GM18526 (cell line): ENCODE measurements around the gene SLC22A4.

Source experiments
- POLR2A ChIP-seq: IDR thresholded peaks from 3 replicates; pipeline ENCODE4 v1.6.1; 2011; ENCODE audit not compliant: insufficient read length; ENCODE audit errors: extremely low read depth

The SLC22A4 gene

DNA sequence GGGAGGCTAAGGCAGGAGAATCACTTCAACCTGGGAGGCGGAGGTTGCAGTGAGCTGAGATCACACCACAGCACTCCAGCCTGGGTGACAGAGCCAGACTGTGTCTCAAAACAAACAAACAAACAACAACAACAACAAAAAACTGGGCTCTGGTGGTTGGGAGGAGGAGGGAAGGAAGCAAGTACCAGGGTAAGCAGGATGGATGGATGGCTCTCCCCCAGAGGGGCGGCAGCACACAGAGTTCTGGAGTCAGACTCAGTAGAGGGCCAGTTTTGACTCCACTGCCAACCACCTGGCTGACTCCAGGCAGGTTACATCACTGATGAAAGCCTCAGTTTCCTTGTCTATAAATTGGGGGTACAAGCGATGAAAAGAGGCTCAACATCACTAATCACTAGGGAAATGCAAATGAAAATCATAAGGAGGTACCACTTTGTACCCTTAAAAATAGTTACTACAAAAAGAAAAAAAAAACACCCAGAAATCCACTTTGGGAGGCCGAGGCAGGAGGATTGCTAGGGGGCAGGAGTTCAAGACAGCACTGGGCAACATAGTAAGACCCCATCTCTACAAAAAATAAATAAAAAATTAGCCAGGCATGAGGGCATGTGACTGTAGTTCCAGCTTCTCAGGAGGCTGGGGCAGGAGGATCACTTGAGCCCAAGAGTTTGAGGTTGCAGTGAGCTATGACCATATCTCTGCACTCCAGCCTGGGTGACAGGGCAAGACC is 3.2 kb downstream of the SLC22A4 start:
- TF ChIP-seq POLR2A, result no peak

DNA sequence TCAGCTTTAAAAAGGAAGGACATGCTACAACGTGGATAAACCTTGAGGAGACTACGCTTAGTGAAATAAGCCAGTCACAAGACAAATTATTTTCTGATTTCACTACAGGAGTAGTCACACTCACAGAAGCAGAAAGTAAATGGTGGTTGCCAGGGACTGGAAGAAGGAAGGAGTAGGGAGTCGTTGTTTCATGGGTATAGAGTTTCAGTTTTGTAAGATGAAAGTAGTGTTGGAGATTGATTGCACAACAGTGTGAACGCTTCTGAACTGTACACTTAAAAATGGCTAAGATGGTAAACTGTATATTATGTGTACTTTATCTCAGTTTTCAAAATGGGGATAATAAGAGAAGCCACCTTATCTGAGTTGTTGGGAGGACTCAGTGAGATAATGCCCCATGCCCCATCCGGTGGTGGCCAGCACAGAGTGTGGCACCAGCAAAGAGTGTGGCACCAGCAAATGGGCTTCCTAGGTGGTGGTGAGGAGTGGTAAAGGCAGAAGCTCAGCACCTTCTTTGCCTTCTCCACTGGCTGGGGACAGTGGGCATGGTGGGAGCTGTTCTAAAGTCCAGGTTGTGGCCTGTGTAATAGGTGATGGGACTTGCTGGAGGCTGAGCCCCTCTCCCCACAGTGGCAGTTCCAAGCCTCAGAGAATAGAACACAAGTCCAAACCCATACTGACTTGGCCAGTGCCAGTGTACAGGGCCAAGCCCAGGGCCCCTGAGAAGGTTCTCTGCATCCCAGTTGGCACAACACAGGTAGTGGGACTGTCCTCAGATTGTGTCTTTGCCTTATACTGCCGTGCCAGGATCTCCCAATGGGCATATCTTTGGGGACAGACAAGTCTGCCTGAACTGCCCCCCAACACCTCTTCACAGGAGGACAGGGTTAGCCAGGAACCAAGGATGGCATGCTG is 4.4 kb downstream of the SLC22A4 start:
- TF ChIP-seq POLR2A, result no peak

DNA sequence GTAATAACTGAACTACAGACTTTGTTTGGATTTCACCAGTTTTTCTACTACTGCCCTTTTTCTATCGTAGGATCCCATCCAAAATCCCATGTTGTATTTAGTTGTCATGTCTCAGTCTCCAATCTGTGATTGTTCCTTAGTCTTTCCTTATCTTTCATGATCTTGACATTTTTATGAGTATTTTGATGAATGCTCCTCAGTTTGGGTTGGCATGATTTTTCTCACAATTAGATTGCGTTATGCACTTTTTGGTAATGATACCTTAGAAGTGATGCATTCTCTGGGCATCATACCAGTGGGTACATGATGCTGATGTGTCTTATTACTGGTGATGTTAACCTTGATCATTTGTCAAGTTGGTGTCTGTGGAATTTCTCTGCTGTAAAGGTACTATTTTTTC is 5.7 kb downstream of the SLC22A4 start:
- no peak for TF ChIP-seq POLR2A

DNA sequence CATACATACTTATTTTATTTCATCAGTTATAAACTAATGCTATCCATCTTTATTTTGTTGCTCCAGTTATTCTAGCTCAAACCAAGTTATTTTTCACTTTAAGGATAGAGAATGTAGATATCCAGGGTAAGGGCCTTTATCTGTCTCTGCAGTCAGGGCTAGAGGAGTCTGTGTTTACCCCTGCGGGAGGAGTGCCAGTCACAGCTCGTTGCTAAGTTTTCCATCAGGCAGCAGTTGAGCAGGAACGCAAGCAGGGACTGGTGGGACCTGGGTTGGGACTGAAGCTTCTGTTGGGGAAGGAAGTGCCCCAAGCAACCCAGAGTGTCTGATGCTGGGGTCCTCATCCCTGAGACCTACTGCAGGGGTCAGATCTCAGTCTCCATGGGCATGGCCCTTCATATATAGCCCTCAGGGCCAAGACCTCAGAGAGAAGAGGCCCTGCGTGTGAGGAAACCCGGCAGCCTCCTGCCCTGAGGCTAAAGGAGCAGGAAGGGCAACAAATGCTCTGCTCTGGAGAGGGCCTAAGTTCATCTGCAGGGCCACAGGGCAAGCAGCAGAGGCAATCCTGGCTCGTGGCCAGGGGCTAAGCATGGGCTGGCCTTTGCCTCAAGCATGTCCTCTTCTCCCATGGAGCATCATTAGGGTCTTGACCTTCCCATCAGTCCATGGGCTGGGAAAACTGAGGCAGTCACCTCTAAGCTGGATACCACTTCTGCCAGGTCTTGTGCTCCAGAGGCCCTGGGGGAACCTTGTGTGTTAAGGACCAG is 6.6 kb downstream of the SLC22A4 start:
- no peak for TF ChIP-seq POLR2A

DNA sequence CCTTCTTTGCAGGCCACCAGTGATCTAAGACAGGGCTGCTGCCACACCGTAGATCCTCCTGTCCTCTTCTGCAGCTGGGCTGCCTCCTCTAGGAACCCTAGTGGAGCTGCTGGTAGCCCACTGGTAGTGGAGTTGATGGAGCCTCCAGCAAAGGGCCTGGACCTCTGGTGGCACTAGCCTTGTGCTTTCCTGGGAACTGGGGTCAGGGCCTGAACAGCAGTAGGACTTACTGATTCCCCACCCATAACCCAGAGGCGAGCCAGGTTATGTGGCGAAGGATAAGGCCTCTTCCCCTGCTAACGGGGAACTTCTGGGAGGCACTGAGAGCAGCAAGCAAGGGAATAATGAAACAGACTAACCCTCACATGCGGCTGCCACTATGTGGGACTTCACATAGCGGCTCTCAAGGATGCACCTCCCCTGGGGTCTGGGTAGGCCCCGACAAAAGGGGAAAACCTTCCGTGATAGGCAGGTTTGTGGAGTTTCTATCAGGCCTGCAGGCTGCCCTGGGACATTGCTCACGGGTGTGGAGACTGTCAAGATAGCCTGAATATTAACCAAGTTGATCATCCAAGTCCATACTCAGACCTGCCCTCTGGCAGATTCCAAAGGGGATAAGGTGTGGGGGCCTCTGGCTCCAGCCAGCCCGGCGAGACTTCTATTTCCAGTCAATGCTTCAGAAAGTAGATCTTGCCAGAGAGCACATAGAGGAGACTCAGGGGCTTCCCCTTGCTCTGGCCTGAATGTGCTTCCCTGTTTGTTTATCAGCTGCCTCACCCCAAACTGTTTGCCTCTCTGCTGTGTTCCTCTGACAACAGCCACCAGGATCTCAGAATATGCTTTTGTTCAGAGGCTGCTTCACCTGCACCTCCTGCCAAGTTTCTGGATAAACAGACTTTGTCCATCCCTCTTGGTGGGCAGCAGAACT is 7.4 kb downstream of the SLC22A4 start:
- TF ChIP-seq POLR2A, result no peak

DNA sequence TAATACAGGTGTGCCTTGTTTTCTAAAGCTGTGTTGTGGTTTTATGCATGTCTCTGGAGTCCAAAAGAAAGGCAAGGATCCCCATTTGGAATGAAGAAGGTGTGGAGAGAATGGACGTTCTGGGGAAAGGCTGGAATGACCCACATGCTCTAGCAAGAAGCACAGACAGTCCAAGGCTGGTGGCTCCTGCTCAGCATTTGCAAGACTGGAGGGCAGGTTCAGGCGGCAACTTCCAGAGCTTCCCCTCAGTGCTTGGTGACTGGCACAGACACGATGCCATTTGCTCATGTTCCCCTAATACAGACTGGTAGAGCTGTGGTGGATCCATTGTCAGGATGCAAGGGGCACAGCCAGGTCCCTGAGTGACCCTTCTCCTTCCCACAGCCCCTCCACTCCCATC is 8.2 kb downstream of the SLC22A4 start:
- TF ChIP-seq POLR2A, result no peak

DNA sequence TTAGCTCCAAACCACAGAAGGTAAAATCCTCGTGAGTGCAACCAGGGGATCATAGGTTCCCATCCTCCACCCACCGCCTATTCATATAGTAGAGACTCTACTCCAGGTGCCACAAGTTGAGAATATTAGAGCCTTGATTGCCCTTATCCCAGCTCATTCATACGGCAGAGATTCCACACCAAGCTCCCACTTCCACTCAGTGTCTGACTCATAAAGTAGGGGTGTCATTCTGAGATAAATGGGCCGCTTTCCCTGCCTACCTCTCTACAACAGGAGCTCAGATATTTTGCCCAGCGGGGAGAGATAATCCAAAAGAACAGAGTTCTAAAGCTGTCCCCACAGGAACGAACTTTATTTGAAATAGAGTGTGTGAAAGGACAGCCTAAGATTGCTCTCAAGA is 9.4 kb downstream of the SLC22A4 start:
- no peak for TF ChIP-seq POLR2A

DNA sequence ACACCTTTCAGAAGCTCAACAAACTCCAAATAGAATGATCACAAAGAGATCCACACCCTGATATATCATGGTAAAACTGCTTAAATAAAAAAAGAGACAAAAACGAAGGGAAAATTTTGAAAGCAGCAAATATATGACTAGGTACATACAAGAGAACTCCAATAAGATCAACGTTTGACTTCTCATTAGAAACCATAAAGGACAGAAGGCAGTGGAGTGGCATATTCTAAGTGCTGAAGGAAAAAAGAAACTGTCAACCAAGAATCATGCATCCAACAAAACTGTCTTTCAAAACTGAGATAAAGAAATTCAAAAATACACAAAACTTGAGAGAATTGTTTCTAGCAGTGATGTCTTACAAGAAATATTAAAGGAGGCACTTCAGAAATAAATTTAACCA is 11.2 kb downstream of the SLC22A4 start:
- no peak for TF ChIP-seq POLR2A

DNA sequence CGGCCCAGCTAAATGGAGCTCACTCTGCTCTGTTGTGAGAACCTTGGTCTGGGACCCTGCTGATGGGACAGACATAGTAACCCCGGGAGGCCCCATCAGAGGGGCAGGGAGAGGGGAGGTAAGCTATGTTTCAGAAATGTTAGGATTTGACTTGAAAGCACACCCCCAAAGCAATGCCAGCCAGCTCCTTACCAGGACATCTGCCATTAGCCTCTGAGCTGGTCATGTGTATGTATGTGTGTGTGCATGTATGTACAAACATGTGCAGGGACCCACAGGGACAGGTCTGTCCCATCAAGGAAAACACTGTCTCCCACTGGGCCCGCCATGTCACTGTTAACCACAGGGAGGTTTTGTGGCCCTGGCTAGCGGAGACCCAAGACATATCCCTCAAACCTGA is 14.5 kb downstream of the SLC22A4 start:
- no peak for TF ChIP-seq POLR2A

DNA sequence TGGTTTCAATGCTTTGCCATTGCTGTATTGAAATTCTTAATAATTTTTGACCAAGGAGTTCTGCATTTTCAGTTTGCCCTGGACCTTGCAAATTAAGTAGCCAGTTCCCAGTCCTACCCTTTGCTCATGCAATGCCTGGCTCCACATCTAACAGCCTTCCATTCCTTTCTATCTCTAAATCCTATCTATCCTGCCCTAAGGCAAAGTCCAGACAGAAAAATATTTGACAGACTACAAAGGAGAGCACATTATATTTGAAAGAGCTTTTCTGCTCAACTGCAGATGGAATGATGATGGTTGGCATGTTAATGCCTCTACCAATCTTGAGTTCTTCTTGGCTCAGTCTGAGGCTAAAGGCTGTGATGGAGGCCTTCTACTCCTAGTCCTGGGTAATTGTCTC is 15.5 kb downstream of the SLC22A4 start:
- no peak for TF ChIP-seq POLR2A

DNA sequence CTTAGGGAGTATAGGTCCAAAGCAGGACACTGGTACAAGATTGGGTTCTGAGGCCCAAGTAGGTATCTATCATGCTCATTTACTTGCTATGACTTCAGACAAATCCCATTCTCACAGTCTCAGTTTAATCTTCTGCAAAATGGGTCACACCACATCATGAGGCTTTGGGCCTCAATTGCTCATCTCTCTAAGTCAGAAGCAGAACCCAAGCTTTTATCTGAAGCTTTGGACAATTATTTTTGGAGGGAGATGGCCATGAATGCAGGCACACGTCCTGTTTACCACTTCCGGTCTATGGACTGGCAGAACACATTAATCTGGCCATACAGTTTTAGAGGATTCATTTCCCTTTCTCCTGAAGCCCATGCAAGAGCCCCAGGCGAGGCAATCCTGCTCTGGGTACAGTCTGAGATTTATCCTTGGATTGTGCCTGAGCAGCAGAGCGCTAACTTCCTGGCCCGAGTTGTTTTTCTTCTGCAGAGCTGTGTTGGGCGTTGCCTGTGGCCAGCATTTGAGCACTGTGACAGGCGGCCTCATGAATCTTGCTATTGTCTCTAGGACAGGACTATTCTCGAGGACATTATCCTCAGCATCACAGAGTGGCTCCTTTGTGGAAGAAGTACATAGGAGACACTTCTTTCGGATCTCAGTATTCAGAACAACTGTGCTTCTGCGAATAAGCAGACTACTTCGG is 16.1 kb downstream of the SLC22A4 start:
- no peak for TF ChIP-seq POLR2A

DNA sequence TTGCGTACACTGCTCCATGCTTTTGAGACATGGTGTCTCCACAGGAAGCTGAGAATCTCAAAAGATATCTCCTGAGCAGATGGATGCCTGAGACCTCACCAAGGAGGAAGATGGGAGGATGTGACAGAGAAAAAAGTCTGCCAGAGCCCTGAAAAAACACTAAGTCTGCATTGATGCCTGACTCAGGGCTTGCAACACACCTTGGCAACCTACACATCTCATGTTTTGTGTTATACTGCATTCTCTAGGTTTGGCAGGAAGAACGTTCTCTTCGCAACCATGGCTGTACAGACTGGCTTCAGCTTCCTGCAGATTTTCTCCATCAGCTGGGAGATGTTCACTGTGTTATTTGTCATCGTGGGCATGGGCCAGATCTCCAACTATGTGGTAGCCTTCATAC is 19.2 kb downstream of the SLC22A4 start:
- no peak for TF ChIP-seq POLR2A

DNA sequence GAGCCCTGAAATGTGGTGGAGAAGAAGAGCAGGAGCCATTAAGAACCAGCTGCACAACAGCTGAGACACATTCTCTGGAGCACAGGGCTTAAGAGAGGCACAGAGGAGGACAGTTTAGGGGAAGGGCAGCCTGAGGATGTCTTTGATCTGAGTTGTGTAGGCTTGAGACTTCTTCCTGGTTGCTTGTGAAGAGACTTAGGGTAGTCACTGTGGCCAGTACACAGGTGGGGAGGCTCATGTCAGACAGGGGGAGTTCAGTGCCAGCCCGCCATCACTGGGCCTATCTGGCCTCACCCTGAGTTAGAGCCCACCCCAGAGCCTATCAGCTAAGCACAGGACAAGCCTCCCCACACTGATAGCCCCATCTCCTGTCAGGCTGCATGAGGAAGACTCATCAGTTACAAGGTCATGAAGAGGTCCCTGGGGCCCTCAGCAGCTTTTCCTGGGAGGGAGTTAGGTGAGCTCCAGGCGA is 19.8 kb downstream of the SLC22A4 start:
- TF ChIP-seq POLR2A, result no peak

DNA sequence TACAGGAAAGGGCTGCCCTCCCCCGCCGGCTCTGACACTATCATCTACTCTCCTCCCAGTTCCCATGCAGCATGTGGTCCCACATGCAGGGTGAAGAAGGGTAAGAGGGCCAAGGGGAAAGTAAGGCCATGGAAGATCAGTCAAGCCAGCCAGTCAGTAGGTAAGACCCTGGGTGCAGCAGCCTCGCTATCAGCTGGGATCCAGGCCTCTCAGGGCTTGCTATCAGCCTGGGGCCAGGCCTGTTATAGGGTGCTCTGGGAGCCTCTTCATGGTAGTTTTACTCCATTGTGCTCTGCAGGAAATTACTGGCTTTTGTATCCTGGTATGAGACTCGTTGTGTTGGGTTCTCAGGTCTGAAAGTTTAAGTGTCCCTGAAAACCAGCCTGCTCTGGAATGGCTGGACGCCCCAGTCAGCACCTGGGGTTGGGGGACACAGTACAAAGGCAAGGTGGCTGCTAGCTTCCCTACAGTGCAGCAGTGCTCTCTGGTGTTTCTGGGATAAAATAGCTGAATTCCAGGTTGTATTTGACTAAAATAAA is 21.4 kb downstream of the SLC22A4 start:
- no peak for TF ChIP-seq POLR2A

DNA sequence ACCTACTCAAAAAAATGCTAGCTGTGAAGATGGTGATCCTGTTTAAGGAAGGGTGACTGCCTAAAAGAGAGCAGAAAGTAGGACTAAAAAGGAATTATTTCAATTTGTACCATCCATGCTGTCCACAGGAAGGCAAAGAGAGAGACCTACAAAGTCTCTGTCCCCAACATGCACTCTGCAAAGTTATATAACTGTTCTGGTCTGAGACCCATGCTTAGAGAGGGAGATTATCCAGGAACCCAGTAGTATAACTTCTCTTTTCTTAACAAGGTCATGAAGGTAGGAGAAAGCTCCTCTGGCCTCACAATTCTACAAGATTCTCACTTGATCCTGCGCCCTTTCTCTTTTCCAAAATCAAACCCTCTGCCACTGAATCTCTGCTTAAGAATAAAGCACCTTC is 25.8 kb downstream of the SLC22A4 start:
- no peak for TF ChIP-seq POLR2A
